C4-2B (cell line): Measurements from ENCODE around the gene NMUR1.

Experiments used
- ZFX ChIP-seq: fragments of 450-650 bp; IDR thresholded peaks from 2 replicates; pipeline ENCODE4 v1.6.1; 2017
- TF ChIP-seq, protein P1 (sequence below): fragments of 450-650 bp; conservative IDR thresholded peaks from 2 replicates; pipeline ENCODE4 v1.5.1; 2017; ENCODE audit warnings: mild to moderate bottlenecking

DNA sequence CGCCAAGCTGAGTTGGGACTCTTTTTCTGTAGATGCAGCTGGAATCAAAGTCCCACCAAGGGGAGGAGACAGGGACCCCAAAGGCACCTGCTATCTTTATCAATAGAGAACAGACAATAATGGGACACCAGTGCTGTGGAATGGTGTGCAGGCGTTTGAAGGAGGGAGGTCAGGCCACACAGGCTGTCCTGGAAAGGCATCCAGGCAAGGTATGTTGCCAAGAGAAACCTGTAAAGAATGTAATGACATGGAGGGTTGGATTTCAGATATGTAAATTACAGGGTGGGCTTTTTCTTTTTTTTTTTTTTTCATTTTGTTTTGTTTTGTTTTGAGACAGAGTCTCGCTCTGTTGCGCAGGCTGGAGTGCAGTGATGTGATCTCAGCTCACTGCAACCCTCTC, 9.7 kb upstream of the NMUR1 start:
- TF ChIP-seq, protein P1, sequence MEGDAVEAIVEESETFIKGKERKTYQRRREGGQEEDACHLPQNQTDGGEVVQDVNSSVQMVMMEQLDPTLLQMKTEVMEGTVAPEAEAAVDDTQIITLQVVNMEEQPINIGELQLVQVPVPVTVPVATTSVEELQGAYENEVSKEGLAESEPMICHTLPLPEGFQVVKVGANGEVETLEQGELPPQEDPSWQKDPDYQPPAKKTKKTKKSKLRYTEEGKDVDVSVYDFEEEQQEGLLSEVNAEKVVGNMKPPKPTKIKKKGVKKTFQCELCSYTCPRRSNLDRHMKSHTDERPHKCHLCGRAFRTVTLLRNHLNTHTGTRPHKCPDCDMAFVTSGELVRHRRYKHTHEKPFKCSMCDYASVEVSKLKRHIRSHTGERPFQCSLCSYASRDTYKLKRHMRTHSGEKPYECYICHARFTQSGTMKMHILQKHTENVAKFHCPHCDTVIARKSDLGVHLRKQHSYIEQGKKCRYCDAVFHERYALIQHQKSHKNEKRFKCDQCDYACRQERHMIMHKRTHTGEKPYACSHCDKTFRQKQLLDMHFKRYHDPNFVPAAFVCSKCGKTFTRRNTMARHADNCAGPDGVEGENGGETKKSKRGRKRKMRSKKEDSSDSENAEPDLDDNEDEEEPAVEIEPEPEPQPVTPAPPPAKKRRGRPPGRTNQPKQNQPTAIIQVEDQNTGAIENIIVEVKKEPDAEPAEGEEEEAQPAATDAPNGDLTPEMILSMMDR: no peak
- no peak for TF ChIP-seq ZFX
